ENCODE results near the gene CCDC190.
A peak's percentile ranks its signal among the peaks of the same experiment; 100 is the strongest.

Gene CCDC190, protein sequence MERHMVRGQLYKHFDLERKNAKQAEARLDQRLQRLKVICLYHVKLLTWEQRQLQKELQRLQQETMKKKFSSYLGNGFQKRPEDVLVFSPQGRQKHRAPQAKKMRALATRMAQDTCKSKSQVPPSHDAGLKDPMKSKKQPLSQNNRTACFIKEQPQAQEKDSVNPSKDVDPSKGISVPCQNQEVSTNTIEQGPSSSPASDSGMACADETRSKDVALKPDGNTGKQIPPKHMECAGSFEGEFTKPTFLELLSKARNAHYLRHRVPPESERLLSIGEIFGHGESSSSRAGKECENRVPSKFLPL

DNA sequence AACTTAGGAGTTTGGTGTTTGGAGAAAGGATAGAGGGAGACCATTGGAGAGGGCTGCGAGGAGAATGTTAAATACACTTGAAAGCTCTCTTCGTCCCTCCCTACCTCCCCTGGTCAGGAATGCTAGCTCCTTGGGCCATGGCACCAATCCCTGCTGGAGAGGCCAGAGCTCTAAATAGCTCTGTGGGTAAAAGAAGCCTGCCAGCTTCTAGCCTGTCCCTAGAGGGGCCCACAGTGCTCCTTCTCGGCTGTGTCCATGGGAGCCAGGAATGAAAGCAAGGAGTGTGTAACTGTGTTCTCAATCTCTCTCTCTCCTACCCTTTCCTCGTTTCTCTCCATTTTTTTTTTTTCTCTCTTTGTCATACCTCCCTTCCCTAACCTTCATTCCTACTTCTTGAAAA, at the start of gene CCDC190:
Gene CCDC190, minus strand, starts transcription at position 75 of the 400 bp plus-strand sequence. CDS start 1,529 bp downstream, outside the sequence.
- H3K4me3 ChIP-seq (ENCODE audit: low read depth in 1 of 5, low read length in 5 of 5): peak within 1 kb of the TSS in 1 of 5 donors; percentile 12
- no peaks in the 10 kb centered on the region for H3K9me3 ChIP-seq (ENCODE audit: control insufficient read depth in 5 of 5, low read length in 5 of 5)
- no peak within 1 kb of the TSS for H3K27ac ChIP-seq (ENCODE audit: low read depth, low read length)
- no peaks in the 10 kb centered on the region for H3K36me3 ChIP-seq (ENCODE audit: control insufficient read depth in 5 of 5, insufficient read depth in 5 of 5, low read length in 5 of 5)
- H3K27me3 ChIP-seq (ENCODE audit: control insufficient read depth in 5 of 5, insufficient read depth in 4 of 5, low read length in 5 of 5): no peaks in the 10 kb centered on the region
- H3K4me1 ChIP-seq (ENCODE audit: control insufficient read depth in 5 of 5, insufficient read depth in 5 of 5, low read length in 5 of 5): peaks cover 0 to 8% (median 0%) of the 10 kb centered on the region in 5 donors
- no peak within 1 kb of the TSS for H3K9ac ChIP-seq (ENCODE audit: low read length in 5 of 5)

DNA sequence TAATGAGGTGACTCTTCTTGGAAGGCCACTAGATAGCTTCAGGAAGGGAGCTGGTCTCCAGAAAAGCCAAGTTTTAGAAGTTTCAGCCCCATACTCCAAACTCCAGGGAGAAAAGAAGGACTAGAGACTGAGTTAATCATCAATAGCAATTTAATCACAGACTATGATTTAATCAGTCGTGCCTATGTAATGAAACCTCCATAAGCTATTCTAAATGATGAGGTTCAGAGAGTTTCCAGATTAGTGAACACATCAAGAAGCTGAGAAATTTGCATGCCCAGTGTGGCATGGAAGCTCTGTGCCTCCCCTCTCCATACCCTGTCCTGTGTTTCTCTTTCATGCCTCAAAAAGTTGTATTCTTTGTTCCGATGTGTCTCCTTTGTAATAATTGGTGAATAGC, 49.2 kb upstream of the CCDC190 start:
- Histone ChIP-seq H3K4me3 (ENCODE audit: low read depth in 1 of 5, low read length in 5 of 5) (no peak overlapping the region), H3K27ac (ENCODE audit: low read depth, low read length) (no peak overlapping the region), H3K9me3 (ENCODE audit: control insufficient read depth in 5 of 5, low read length in 5 of 5) (peaks cover 0 to 12% (median 11%) of the 10 kb centered on the region in 5 donors), H3K36me3 (ENCODE audit: control insufficient read depth in 5 of 5, insufficient read depth in 5 of 5, low read length in 5 of 5) (no peaks in the 10 kb centered on the region), H3K27me3 (ENCODE audit: control insufficient read depth in 5 of 5, insufficient read depth in 4 of 5, low read length in 5 of 5) (no peaks in the 10 kb centered on the region), H3K9ac (ENCODE audit: low read length in 5 of 5) (no peak overlapping the region), H3K4me1 (ENCODE audit: control insufficient read depth in 5 of 5, insufficient read depth in 5 of 5, low read length in 5 of 5) (no peaks in the 10 kb centered on the region)

DNA sequence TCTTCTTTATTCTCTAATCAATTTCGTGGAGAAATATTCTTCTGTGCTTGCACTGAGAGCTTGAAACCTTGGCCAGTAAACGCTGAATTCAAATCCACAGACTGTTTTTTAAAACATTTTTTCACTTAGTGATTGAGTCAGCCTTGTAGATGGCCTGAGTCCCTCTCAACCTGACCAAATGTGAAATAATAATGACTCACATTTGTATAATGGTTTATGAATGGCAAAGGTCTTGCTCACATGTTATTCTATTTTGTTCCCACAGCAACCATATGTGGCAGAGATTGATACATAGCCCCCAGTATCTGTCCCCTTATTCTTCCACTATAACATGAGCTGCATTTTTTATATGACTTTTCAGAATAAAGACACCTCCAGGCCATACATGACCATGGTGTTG, 47.8 kb upstream of the CCDC190 start:
- no peak overlapping the region for H3K4me3 ChIP-seq (ENCODE audit: low read depth in 1 of 5, low read length in 5 of 5)
- no peaks in the 10 kb centered on the region for H3K36me3 ChIP-seq (ENCODE audit: control insufficient read depth in 5 of 5, insufficient read depth in 5 of 5, low read length in 5 of 5)
- H3K9me3 ChIP-seq (ENCODE audit: control insufficient read depth in 5 of 5, low read length in 5 of 5): peaks cover 0 to 12% (median 11%) of the 10 kb centered on the region in 5 donors
- H3K27me3 ChIP-seq (ENCODE audit: control insufficient read depth in 5 of 5, insufficient read depth in 4 of 5, low read length in 5 of 5): no peaks in the 10 kb centered on the region
- H3K9ac ChIP-seq (ENCODE audit: low read length in 5 of 5): no peak overlapping the region
- no peaks in the 10 kb centered on the region for H3K4me1 ChIP-seq (ENCODE audit: control insufficient read depth in 5 of 5, insufficient read depth in 5 of 5, low read length in 5 of 5)
- H3K27ac ChIP-seq (ENCODE audit: low read depth, low read length): no peak overlapping the region

DNA sequence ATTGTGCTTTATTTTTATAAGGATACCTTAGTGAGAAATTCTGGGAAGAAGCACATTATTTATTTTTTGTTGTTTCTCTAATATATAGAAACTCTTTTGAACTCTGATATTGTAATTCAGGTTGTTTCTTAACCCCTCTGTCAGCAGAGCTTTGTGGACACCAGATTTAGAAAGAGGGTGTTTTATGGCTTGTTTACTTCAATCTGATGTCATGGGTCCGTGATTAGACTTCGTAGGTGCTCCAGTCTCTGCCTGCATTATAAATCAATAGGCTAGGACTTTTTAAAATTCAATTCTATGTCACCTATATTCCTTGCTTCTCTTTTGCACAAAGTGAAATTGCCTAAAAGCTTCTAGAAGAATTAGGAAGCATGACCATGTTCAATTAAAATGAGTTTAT, 47.3 kb upstream of the CCDC190 start:
- no peaks in the 10 kb centered on the region for H3K4me1 ChIP-seq (ENCODE audit: control insufficient read depth in 5 of 5, insufficient read depth in 5 of 5, low read length in 5 of 5)
- no peak overlapping the region for H3K4me3 ChIP-seq (ENCODE audit: low read depth in 1 of 5, low read length in 5 of 5)
- no peak overlapping the region for H3K27ac ChIP-seq (ENCODE audit: low read depth, low read length)
- H3K27me3 ChIP-seq (ENCODE audit: control insufficient read depth in 5 of 5, insufficient read depth in 4 of 5, low read length in 5 of 5): no peaks in the 10 kb centered on the region
- H3K9ac ChIP-seq (ENCODE audit: low read length in 5 of 5): no peak overlapping the region
- peaks cover 0 to 11% (median 8%) of the 10 kb centered on the region in 5 donors for H3K9me3 ChIP-seq (ENCODE audit: control insufficient read depth in 5 of 5, low read length in 5 of 5)
- H3K36me3 ChIP-seq (ENCODE audit: control insufficient read depth in 5 of 5, insufficient read depth in 5 of 5, low read length in 5 of 5): no peaks in the 10 kb centered on the region

DNA sequence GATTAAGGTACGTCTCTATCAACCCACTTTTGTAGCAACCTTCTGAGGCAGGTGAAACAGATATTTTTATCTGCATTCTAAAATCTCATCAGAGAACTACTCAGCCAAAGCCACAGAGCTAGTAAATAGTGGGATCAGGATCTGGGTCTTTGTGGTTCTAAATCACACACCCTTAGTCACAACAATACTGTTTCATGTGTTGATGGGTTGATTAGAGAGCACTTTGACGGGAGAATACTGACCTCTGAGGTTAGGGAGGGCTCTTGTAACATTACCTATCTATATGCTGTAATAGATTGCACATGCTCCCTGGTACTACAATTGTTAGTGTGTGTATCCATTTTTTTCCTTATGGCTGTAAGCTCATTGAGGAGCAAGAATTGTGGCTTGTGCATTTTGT, 45.5 kb upstream of the CCDC190 start:
- H3K36me3 ChIP-seq (ENCODE audit: control insufficient read depth in 5 of 5, insufficient read depth in 5 of 5, low read length in 5 of 5): no peaks in the 10 kb centered on the region
- H3K27me3 ChIP-seq (ENCODE audit: control insufficient read depth in 5 of 5, insufficient read depth in 4 of 5, low read length in 5 of 5): no peaks in the 10 kb centered on the region
- H3K4me1 ChIP-seq (ENCODE audit: control insufficient read depth in 5 of 5, insufficient read depth in 5 of 5, low read length in 5 of 5): no peaks in the 10 kb centered on the region
- H3K9ac ChIP-seq (ENCODE audit: low read length in 5 of 5): no peak overlapping the region
- H3K27ac ChIP-seq (ENCODE audit: low read depth, low read length): no peak overlapping the region
- no peak overlapping the region for H3K4me3 ChIP-seq (ENCODE audit: low read depth in 1 of 5, low read length in 5 of 5)
- H3K9me3 ChIP-seq (ENCODE audit: control insufficient read depth in 5 of 5, low read length in 5 of 5): peaks cover 0 to 1% (median 0%) of the 10 kb centered on the region in 5 donors

DNA sequence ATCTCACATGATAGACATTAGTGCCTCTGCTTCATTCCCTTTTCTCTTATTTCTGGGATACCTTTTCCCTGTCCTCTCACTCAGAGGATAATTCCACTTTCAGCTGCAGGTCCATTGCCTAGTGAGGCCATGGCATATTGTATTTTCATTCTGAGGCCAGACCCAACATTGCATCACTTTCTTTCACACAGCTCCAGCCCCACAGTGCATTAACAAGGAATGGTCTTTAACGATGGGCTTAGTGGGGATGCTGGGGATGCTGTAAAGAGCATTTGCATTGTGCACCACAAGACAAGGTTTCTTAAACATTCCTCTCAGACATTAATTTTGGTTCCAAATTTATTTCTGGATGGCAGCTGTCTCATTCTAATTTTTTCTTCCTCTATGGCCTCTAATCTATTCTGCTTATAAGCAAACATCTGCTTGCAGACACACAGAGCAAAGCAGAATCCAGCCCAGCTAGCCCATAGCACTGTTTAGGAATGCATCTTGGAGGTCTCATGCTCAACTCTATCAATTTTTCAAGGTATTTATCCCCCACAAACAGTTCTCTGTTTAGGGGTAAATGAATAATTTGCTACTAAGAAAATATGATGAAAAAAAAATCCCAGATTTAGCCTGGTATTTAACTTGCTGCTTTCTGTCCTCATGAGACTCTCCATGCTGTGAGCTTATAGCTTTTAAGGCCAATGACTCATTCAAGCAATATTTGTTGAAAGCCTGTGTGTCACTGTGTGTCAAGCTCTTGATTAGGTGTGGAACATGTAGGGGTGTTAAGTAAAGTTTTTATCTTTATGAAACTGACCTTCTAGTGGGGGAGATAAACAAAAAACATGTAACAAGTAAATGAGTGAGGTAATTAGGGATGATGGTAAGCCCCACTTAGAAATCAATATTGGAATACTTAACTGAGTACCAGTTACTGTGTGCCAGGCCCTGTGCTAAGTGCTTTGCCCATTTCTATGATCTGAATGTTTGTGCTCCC, 44.5 kb upstream of the CCDC190 start:
- Histone ChIP-seq H3K9ac (ENCODE audit: low read length in 5 of 5) (no peak overlapping the region), H3K27ac (ENCODE audit: low read depth, low read length) (no peak overlapping the region), H3K36me3 (ENCODE audit: control insufficient read depth in 5 of 5, insufficient read depth in 5 of 5, low read length in 5 of 5) (no peaks in the 10 kb centered on the region), H3K4me3 (ENCODE audit: low read depth in 1 of 5, low read length in 5 of 5) (no peak overlapping the region), H3K9me3 (ENCODE audit: control insufficient read depth in 5 of 5, low read length in 5 of 5) (no peaks in the 10 kb centered on the region), H3K27me3 (ENCODE audit: control insufficient read depth in 5 of 5, insufficient read depth in 4 of 5, low read length in 5 of 5) (no peaks in the 10 kb centered on the region), H3K4me1 (ENCODE audit: control insufficient read depth in 5 of 5, insufficient read depth in 5 of 5, low read length in 5 of 5) (no peaks in the 10 kb centered on the region)

DNA sequence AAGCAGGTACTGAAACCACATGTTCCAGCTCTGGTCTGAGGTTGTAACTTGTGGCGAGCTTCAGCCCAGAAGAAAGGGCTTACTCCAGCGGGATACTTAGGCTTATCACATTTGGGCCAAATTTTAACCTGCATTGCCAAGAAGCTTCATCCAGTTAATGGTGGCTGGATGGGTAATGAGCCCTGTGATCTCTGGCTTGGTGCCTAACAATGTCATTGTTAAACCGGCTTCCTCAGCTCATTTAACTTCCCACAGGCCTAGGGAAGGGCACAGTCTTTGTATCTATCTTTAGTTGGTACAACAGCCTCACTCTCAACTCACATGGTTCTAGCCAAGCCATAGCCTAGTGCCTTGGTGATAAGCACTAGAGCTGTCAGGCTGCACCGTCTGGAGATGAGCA, 43.6 kb upstream of the CCDC190 start:
- Histone ChIP-seq H3K27ac (ENCODE audit: low read depth, low read length) (no peak overlapping the region), H3K4me1 (ENCODE audit: control insufficient read depth in 5 of 5, insufficient read depth in 5 of 5, low read length in 5 of 5) (peaks cover 0 to 6% (median 1%) of the 10 kb centered on the region in 5 donors), H3K27me3 (ENCODE audit: control insufficient read depth in 5 of 5, insufficient read depth in 4 of 5, low read length in 5 of 5) (no peaks in the 10 kb centered on the region), H3K36me3 (ENCODE audit: control insufficient read depth in 5 of 5, insufficient read depth in 5 of 5, low read length in 5 of 5) (no peaks in the 10 kb centered on the region), H3K9me3 (ENCODE audit: control insufficient read depth in 5 of 5, low read length in 5 of 5) (no peaks in the 10 kb centered on the region), H3K4me3 (ENCODE audit: low read depth in 1 of 5, low read length in 5 of 5) (no peak overlapping the region), H3K9ac (ENCODE audit: low read length in 5 of 5) (no peak overlapping the region)

DNA sequence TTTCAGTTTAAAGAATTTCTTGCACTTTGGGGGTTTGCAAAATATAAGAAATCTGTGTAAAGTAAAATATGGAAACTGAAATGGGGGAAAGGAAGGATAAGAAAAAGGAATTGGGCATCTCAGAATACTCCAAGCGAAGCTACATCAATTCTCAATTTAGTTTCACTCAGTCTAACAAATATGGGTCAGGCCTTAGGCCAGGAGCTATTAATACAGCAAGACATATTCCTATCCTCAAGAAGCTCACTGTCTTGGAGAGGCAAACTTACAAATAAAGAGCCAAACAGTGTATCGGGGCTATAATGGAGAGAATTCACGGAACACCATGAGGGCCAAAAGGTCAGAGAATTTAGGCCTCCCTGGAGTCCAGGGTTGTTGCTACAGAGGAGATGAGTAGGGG, 43.0 kb upstream of the CCDC190 start:
- H3K4me3 ChIP-seq (ENCODE audit: low read depth in 1 of 5, low read length in 5 of 5): no peak overlapping the region
- no peak overlapping the region for H3K27ac ChIP-seq (ENCODE audit: low read depth, low read length)
- peaks cover 0 to 11% (median 3%) of the 10 kb centered on the region in 5 donors for H3K4me1 ChIP-seq (ENCODE audit: control insufficient read depth in 5 of 5, insufficient read depth in 5 of 5, low read length in 5 of 5)
- H3K36me3 ChIP-seq (ENCODE audit: control insufficient read depth in 5 of 5, insufficient read depth in 5 of 5, low read length in 5 of 5): no peaks in the 10 kb centered on the region
- H3K27me3 ChIP-seq (ENCODE audit: control insufficient read depth in 5 of 5, insufficient read depth in 4 of 5, low read length in 5 of 5): no peaks in the 10 kb centered on the region
- H3K9ac ChIP-seq (ENCODE audit: low read length in 5 of 5): no peak overlapping the region
- no peaks in the 10 kb centered on the region for H3K9me3 ChIP-seq (ENCODE audit: control insufficient read depth in 5 of 5, low read length in 5 of 5)

DNA sequence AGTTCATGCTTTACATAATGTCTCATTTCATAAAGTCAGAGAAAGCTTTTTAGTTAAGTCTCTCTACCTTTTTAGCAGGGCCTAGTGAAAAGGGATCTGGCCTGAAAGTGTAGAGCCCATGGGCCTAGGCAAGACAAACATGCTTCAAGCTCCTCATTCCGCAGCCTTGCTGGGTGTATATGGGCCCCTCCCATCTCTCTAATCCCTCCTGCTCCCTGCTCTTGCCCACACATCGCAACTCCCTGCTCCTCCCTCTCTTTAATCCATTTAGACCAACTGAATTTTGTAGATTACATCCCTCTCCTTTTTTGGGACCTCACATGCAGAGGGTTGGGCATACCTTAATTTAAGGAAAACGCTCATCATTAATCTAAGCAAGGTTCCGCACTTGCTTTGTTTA, 42.3 kb upstream of the CCDC190 start:
- no peaks in the 10 kb centered on the region for H3K36me3 ChIP-seq (ENCODE audit: control insufficient read depth in 5 of 5, insufficient read depth in 5 of 5, low read length in 5 of 5)
- H3K9ac ChIP-seq (ENCODE audit: low read length in 5 of 5): no peak overlapping the region
- no peaks in the 10 kb centered on the region for H3K9me3 ChIP-seq (ENCODE audit: control insufficient read depth in 5 of 5, low read length in 5 of 5)
- peaks cover 0 to 11% (median 3%) of the 10 kb centered on the region in 5 donors for H3K4me1 ChIP-seq (ENCODE audit: control insufficient read depth in 5 of 5, insufficient read depth in 5 of 5, low read length in 5 of 5)
- no peak overlapping the region for H3K4me3 ChIP-seq (ENCODE audit: low read depth in 1 of 5, low read length in 5 of 5)
- no peaks in the 10 kb centered on the region for H3K27me3 ChIP-seq (ENCODE audit: control insufficient read depth in 5 of 5, insufficient read depth in 4 of 5, low read length in 5 of 5)
- H3K27ac ChIP-seq (ENCODE audit: low read depth, low read length): no peak overlapping the region

DNA sequence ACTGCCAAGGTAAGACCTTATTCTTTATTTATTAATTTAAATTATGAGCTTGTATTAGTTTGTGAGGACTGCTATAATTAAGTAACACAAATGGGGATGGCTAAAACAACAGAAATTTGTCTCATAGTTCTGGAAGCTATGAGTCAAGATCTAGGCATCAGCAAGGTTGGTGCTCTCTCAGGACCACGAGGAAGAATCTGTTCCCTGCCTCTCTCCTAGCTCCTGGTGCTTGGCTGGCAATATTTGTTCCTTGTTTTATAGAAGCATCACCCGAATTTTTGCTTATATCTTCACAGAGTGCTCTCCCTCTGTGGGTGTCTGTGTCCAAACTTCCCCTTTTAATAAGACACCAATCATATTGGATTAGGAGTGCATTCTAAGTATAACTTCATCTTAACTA, 41.4 kb upstream of the CCDC190 start:
- Histone ChIP-seq H3K36me3 (ENCODE audit: control insufficient read depth in 5 of 5, insufficient read depth in 5 of 5, low read length in 5 of 5) (no peaks in the 10 kb centered on the region), H3K27me3 (ENCODE audit: control insufficient read depth in 5 of 5, insufficient read depth in 4 of 5, low read length in 5 of 5) (no peaks in the 10 kb centered on the region), H3K4me1 (ENCODE audit: control insufficient read depth in 5 of 5, insufficient read depth in 5 of 5, low read length in 5 of 5) (peaks cover 0 to 11% (median 3%) of the 10 kb centered on the region in 5 donors), H3K9ac (ENCODE audit: low read length in 5 of 5) (no peak overlapping the region), H3K27ac (ENCODE audit: low read depth, low read length) (no peak overlapping the region), H3K9me3 (ENCODE audit: control insufficient read depth in 5 of 5, low read length in 5 of 5) (no peaks in the 10 kb centered on the region), H3K4me3 (ENCODE audit: low read depth in 1 of 5, low read length in 5 of 5) (no peak overlapping the region)
